Activated naive CD4-positive, alpha-beta T cell treated with anti-CD3 and anti-CD28 coated beads, Interleukin-2, amount 50 U/mL, for 24 hours (primary cell): ENCODE measurements around the gene SESN3.

Source experiments
- H3K27ac Mint-ChIP-seq: one replicate; pipeline ENCODE4 v1.8.0; 2021; ENCODE audit warnings: mild to moderate bottlenecking, mixed read lengths
- H3K27me3 Mint-ChIP-seq: one replicate; pipeline ENCODE4 v1.8.0; 2021; ENCODE audit warnings: mixed read lengths
- H3K36me3 Mint-ChIP-seq: one replicate; pipeline ENCODE4 v1.8.0; 2021; ENCODE audit warnings: mixed read lengths
- H3K4me1 Mint-ChIP-seq: one replicate; pipeline ENCODE4 v1.8.0; 2021; ENCODE audit warnings: mixed read lengths
- H3K4me3 Mint-ChIP-seq: one replicate; pipeline ENCODE4 v1.8.0; 2021; ENCODE audit warnings: mild to moderate bottlenecking, mixed read lengths
- H3K9me3 Mint-ChIP-seq: one replicate; pipeline ENCODE4 v1.8.0; 2021; ENCODE audit warnings: mixed read lengths

Gene SESN3

DNA sequence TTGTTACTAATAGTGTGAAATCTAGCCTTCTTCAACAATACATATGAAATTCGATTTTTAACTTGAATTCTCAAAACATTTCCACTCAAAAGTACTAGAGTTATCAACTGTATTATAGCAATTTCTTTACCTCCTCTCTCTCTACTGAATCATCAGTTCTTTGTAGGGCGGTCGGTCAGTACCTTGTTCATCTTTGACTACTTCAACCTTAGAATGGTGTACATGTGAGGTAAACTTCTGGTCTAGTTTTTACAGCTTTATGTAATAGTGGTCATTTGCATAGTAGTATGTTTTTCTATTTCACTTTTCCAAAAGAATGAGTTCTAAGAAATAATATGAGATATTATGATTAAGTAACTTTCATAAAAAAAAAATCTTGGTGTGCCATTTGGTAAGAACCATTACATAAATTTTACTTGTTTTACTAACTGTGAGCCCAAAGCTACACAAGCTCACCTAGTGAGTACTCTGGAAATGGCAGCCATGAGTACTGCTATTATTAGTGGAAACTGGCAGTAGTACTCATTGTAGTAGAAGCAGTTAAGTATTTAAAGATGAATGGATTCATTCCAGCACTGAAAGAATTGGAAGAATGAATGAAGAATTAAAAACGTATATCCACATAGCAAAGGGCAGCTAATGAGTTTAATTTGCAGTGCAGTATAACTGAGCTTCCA lies 30.1 kb downstream of the SESN3 start:
- H3K36me3 Mint-ChIP-seq = peaks cover 7% of the 10 kb centered on the region

DNA sequence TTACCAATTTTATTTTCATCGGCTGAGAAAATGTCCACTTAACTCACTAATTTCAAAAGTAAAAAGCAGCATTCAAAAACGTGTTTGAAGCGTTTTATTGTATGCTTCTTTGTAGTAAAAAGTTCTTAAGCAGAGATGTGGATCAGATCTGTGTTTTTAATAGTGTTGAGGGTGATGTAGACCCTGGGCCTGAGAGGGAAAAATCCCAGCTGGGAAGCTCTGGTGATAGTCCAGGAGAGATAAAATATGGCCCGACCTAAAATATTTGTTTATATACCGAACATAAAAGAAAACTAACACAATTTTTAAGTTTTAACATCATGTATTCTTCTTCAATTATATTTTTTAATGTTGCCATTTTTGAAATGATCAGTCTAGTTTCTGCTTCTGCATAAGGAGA lies 35.2 kb downstream of the SESN3 start:
- Mint-ChIP-seq H3K9me3 (no peaks in the 10 kb centered on the region), H3K4me3 (no peak overlapping the region), H3K27ac (peak overlapping the region; percentile 52), H3K27me3 (no peaks in the 10 kb centered on the region), H3K36me3 (peaks cover 12% of the 10 kb centered on the region), H3K4me1 (peaks cover 70% of the 10 kb centered on the region)

More for the DNA sequence above, 30.1 kb downstream of the SESN3 start:
- Mint-ChIP-seq H3K4me3 (no peak overlapping the region), H3K4me1 (peaks cover 83% of the 10 kb centered on the region), H3K27me3 (no peaks in the 10 kb centered on the region), H3K27ac (peak overlapping the region; percentile 84), H3K9me3 (no peaks in the 10 kb centered on the region)

DNA sequence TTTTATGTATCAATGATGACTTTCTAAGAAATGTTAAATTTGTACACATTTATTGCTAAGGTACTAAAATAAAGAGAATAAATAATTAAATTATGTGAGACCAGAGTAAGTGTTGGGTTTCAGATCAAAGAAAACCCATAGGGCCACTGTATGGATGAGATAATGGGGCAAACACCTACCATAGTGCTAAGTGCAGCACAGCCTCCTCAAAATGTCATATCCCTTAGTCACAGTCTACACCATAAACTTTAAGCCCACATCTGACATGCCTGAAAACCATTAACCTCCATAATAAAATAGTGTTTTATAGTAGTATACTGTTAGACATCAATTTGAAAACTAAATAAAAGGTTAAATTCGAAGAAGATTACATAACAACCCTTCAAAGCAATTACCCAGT lies 37.5 kb downstream of the SESN3 start:
- Mint-ChIP-seq H3K4me1 (peaks cover 73% of the 10 kb centered on the region), H3K36me3 (peaks cover 26% of the 10 kb centered on the region), H3K9me3 (no peaks in the 10 kb centered on the region), H3K27me3 (no peaks in the 10 kb centered on the region), H3K4me3 (peak overlapping the region; percentile 23), H3K27ac (peak overlapping the region; percentile 87)

DNA sequence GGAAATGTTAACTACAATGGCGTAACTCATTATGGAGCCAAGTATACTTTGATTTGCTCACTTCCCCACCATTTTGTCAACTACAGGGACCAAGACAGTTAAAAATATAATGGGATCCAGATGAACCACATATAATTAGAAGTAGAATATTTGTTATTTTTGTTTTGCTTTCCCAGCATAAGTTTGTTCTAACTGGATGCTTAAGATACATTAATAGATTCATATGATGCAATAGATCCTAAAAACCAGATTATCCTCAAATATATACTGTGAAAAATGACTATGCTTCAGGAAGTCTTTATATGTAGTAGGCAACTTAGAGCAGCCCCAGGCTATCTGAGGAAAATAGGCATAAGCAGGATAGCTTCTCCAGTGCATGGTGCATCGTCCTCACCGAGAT lies 38.3 kb downstream of the SESN3 start:
- peaks cover 30% of the 10 kb centered on the region for H3K36me3 Mint-ChIP-seq
- no peak overlapping the region for H3K4me3 Mint-ChIP-seq
- H3K9me3 Mint-ChIP-seq = peaks cover under 1% of the 10 kb centered on the region
- H3K27ac Mint-ChIP-seq = peak overlapping the region; percentile 68
- H3K4me1 Mint-ChIP-seq = peaks cover 73% of the 10 kb centered on the region
- H3K27me3 Mint-ChIP-seq = no peaks in the 10 kb centered on the region

DNA sequence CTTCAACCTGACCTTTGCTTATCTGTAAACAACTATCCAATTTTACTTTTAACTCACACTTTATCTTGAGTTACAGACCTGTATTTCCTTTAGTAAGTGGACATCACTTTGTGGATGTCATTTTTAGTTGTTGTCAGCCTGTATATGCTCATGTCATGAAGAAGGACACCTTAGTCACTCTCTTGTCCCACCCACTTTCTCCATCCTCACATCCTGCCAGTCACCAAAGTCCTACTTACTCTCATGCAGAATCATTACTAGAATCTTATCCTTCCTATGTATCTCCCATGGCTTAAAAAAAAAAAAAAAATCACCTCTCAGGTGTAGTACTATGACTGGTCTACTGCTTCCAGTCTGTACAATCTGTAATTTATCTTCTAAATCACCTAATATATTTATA lies 43.3 kb downstream of the SESN3 start:
- Mint-ChIP-seq H3K27ac (peak overlapping the region; percentile 84), H3K4me1 (peaks cover 57% of the 10 kb centered on the region)

DNA sequence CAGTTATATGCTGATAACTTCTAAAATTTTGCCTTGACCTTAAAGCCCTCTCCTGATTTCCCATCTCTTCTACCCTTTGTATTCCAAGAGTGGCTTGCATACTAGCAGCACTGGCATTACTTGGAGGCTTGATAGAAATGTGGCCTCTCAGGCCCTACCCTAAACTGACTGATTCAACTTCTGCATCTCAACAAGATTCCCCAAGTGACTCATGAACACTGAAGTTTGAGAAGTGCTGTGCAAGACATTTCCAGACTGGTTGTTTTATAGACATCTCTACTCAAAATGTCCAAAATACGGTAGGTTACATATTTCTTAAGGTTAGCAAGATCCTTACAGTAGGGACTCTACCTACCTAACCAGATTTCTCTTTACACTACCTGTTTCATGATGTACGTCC lies 48.6 kb downstream of the SESN3 start:
- H3K9me3 Mint-ChIP-seq = peaks cover 2% of the 10 kb centered on the region
- peaks cover 21% of the 10 kb centered on the region for H3K36me3 Mint-ChIP-seq
- H3K27ac Mint-ChIP-seq = peak overlapping the region; percentile 81

More for the DNA sequence above, 43.3 kb downstream of the SESN3 start:
- H3K36me3 Mint-ChIP-seq = peaks cover 34% of the 10 kb centered on the region
- H3K4me3 Mint-ChIP-seq = no peak overlapping the region
- H3K9me3 Mint-ChIP-seq = peaks cover 6% of the 10 kb centered on the region
- no peaks in the 10 kb centered on the region for H3K27me3 Mint-ChIP-seq

DNA sequence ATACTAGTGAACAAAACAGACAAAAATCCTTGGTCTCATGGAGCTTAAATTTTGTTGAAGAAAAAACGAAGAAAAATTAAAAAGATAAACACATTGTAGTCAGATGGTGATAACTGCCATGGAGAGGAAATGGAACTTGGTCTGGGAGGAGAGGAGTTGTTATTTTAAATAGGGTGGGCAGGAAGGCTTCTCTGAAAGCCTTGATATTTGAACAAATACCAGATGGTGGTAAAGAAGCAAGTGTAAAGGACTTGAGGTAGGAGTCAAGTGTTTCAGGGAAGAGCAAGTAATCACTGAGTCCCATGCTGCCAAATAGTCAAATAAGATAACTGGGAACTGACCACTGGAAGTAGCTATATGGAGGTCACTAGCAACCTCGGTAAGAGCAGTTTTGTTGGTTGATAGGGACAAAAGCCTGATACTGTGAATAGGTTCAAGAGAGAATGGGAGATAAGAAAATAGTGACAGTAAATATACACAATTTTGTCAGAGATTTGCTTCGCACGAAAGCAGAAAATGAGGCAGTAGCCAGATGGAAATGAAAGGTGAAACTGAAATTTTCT lies 55.1 kb downstream of the SESN3 start:
- Mint-ChIP-seq H3K4me1 (peaks cover 11% of the 10 kb centered on the region), H3K27ac (peak overlapping the region; percentile 75), H3K4me3 (no peak overlapping the region)

More for the DNA sequence above, 48.6 kb downstream of the SESN3 start:
- Mint-ChIP-seq H3K4me3 (no peak overlapping the region), H3K4me1 (peaks cover 35% of the 10 kb centered on the region), H3K27me3 (no peaks in the 10 kb centered on the region)

DNA sequence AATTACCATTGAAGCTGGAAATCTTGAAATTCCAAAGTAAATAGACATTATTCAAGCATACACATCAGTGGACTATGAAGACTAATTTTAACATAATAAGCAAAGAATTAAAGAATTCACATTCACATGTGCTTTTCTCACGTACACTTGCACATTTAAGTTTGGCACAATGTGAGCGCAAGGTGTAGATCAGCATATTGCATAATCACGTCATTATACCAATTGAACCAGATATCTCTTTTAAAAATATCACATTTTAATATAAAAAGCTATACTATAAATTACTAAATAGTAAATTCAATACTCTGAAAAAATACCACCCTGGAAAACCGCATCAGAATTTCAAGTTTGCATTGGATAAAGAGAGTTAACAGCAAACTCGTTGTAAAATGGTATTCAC lies 60.7 kb downstream of the SESN3 start:
- no peaks in the 10 kb centered on the region for H3K27me3 Mint-ChIP-seq
- peaks cover 8% of the 10 kb centered on the region for H3K4me1 Mint-ChIP-seq
- no peak overlapping the region for H3K4me3 Mint-ChIP-seq
- no peak overlapping the region for H3K27ac Mint-ChIP-seq
- no peaks in the 10 kb centered on the region for H3K9me3 Mint-ChIP-seq
- H3K36me3 Mint-ChIP-seq = peaks cover 6% of the 10 kb centered on the region

More for the DNA sequence above, 55.1 kb downstream of the SESN3 start:
- H3K9me3 Mint-ChIP-seq = no peaks in the 10 kb centered on the region
- no peaks in the 10 kb centered on the region for H3K27me3 Mint-ChIP-seq
- H3K36me3 Mint-ChIP-seq = peaks cover 14% of the 10 kb centered on the region

DNA sequence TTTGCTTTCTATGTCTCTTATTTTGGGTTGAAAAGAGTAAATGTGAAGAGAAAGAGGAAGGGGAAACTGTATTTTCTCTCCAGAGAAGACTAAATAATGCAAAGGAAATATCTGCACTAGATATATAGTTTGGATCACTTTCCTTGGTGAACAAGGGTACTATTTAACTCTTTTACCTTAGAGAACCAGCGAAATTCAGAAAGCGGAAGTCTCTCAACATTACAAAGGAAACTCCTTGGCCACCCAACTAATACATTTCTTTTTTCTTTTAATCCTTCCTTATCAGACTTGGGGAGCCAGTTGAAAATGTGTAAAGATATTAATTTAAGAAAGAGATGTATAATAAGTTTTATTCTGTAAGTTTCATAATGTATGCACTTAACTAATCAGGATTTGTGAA lies 64.2 kb downstream of the SESN3 start:
- peak overlapping the region; percentile 24 for H3K27ac Mint-ChIP-seq
- H3K36me3 Mint-ChIP-seq = peaks cover 13% of the 10 kb centered on the region
- H3K4me1 Mint-ChIP-seq = peaks cover 33% of the 10 kb centered on the region
- no peaks in the 10 kb centered on the region for H3K27me3 Mint-ChIP-seq
- H3K4me3 Mint-ChIP-seq = no peak overlapping the region
- H3K9me3 Mint-ChIP-seq = no peaks in the 10 kb centered on the region

DNA sequence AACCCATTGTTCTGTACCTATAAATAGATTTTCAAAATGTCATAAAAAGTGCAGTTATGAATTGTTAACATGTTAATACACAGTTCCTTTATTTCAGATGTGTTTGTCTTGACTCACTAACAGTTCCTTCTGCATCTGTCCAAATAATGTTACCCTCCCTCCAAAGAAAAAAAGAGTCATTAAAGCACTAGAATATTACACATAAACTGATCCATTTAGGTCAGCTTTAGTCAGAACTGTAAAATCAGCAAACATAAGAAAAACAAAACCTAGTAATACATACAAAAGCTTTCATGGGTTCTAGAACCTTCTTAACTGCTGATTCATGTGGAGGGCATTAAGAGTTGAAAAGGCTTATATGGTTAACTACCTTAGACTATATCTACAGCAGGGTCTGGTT lies 65.4 kb downstream of the SESN3 start:
- Mint-ChIP-seq H3K4me3 (no peak overlapping the region), H3K36me3 (peaks cover 13% of the 10 kb centered on the region), H3K4me1 (peaks cover 33% of the 10 kb centered on the region), H3K27me3 (no peaks in the 10 kb centered on the region), H3K9me3 (no peaks in the 10 kb centered on the region), H3K27ac (peak overlapping the region; percentile 39)

DNA sequence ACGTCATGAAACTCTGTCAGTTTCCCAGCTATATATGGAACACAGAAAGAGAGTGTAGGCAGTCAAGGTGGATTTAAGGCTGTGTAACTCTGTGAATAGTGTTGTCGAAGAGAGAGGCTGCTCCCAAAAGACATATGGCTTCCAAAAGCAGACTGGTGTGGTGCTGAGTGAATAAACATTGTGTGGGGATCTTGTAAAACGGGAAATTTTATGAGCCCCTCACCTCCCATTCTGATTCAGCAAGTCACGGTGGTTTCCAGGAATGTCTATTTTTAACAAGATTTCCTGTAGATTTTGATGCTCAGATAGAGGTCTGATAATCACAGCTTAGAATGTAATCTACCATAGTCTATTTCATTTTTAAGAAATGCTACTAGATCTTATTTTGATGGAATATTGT lies 67.9 kb downstream of the SESN3 start:
- Mint-ChIP-seq H3K4me1 (peaks cover 43% of the 10 kb centered on the region), H3K36me3 (peaks cover 8% of the 10 kb centered on the region), H3K9me3 (no peaks in the 10 kb centered on the region), H3K4me3 (no peak overlapping the region), H3K27ac (peak overlapping the region; percentile 81), H3K27me3 (no peaks in the 10 kb centered on the region)

DNA sequence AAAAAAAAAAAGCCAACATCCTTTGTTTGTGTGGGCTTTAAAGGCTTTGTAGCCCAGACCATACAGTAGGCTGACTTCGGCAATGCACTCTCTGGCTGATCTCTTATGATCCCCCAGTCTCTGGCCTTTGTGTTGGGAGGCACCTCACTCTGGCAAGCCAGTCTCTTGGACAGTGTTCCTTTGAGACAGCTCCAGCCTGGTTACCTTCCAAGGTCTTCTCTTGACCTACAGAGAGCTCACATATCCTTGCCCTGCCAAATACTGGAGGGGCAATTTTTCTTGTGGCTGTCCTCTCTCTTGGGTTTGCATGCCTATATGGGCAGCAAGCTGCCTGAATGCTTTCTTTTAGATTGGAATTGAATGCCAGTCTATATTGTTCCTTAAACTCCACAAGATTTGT lies 69.8 kb downstream of the SESN3 start:
- Mint-ChIP-seq H3K27ac (no peak overlapping the region), H3K36me3 (peaks cover 8% of the 10 kb centered on the region), H3K9me3 (no peaks in the 10 kb centered on the region), H3K27me3 (no peaks in the 10 kb centered on the region), H3K4me1 (peaks cover 57% of the 10 kb centered on the region), H3K4me3 (no peak overlapping the region)

DNA sequence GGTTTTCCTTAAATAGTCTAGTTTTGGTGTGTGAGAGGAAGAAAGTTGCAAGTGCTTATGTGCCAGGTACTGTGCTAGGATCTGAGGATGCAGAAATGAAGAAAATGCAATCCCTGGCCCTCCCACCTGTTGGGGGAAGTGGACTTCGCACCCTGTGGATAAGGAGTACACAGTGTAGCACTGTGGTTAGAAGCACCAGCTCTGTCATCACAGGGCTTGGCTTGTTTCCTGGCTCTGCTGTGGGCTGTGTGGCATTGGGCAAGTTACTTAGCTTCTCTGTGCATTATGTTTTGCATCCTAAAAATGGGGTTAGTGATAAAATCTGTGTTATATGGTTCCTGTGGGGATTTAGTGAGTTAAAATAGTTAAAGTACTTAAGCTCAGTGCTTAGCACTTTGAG lies 73.2 kb downstream of the SESN3 start:
- peaks cover 61% of the 10 kb centered on the region for H3K4me1 Mint-ChIP-seq
- H3K4me3 Mint-ChIP-seq = peak overlapping the region; percentile 12
- H3K27me3 Mint-ChIP-seq = no peaks in the 10 kb centered on the region
- peak overlapping the region; percentile 57 for H3K27ac Mint-ChIP-seq
- H3K36me3 Mint-ChIP-seq = no peaks in the 10 kb centered on the region
- H3K9me3 Mint-ChIP-seq = no peaks in the 10 kb centered on the region

DNA sequence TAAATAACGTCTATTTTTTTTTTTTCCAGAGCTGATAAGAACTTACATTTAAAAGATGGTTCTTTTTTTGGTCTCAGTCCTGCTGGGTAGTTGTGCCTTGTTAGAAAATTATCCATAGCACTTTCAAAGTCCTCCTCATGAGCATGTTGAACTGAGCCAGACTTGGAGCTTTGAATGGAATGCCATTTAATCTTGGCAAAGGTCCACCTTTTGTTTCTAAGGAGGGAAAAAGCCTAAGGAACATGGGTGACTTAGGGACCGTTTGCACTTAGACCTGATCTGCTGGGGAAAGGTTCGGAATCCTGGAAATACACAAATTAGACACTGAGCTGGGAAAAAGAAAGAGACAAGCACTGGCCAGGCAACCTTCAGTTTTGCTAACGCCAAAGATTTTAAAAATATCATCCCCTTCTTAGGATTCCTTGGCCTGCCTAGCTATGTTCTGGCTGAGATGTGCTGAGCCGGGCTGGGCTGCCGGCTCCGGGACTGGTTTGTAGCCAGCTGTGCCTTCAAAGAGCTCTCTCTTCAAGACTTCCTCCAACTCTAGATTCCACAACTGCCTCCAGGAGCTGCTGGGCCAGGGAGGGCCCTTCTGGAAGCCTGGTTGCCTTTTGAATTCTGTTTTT lies 74.0 kb downstream of the SESN3 start:
- Mint-ChIP-seq H3K9me3 (no peaks in the 10 kb centered on the region), H3K4me1 (peaks cover 66% of the 10 kb centered on the region), H3K4me3 (no peak overlapping the region)

DNA sequence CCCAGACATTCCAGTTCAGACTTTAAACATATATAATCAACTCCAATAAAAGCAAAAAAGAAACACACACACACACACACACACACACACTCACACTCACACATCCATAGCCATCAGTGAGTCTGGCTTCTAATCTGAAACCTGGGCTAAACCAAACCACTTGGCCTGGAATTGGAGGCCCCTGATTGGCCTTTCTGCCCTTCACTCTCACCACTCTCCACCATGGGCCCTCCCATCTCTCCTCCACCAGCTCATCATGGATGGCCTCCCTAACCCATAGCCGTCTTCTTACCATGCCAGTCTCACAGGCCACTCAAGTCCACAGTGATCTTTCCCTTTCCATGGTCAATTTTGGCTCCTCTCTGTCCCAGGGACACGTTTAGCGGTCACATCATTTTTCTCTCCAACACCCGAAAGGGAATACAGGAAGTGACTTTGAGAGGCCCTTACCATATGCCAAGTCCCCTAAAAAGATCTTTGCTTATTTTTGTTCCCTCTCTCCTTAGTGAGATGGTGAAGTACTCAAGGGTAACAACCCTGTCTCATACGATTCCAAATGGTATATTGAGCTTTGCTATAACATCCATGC lies 74.8 kb downstream of the SESN3 start:
- Mint-ChIP-seq H3K27me3 (no peaks in the 10 kb centered on the region), H3K4me1 (peaks cover 73% of the 10 kb centered on the region), H3K9me3 (no peaks in the 10 kb centered on the region), H3K36me3 (no peaks in the 10 kb centered on the region), H3K4me3 (no peak overlapping the region), H3K27ac (peak overlapping the region; percentile 6)

More for the DNA sequence above, 74.0 kb downstream of the SESN3 start:
- Mint-ChIP-seq H3K27ac (no peak overlapping the region), H3K36me3 (no peaks in the 10 kb centered on the region), H3K27me3 (no peaks in the 10 kb centered on the region)

DNA sequence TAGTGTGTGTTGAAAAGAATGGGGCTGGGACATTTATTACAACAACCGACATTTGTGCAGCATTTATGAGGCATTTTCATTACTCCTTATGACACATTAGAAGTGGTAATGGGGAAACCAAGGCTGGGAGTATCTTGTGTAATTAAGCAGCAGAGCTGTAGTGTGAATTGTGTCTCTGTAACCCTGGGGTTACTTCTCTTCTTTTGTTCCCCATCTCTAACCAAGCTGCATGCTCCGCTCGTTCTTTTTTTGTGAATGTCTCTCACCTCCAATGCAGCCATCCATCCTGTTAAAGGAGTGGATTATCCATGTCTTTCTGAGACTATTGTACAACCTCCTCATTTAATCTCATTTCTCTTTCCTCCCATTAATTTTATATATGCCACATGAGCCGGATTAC lies 75.6 kb downstream of the SESN3 start:
- Mint-ChIP-seq H3K4me1 (peaks cover 72% of the 10 kb centered on the region), H3K27me3 (no peaks in the 10 kb centered on the region), H3K9me3 (no peaks in the 10 kb centered on the region), H3K4me3 (no peak overlapping the region), H3K27ac (peak overlapping the region; percentile 71), H3K36me3 (no peaks in the 10 kb centered on the region)
